H1 (cell line): ENCODE results near the gene SLC66A2. TPM values are rescaled to one million over a fixed set of nuclear protein-coding genes. Genes with fewer than 3 reads are reported as not detected.

Source experiments
- BRCA1 ChIP-seq: IDR thresholded peaks from 2 replicates; pipeline ENCODE4 v1.6.1; 2012; ENCODE audit warnings: low read depth, low read length, improper control_type of control experiment
- CHD2 ChIP-seq: IDR thresholded peaks from 2 replicates; pipeline ENCODE4 v1.6.1; 2012; ENCODE audit warnings: low read length, improper control_type of control experiment
- EGR1 ChIP-seq: IDR thresholded peaks from 2 replicates; pipeline ENCODE4 v1.6.1; 2011; ENCODE audit warnings: low read depth, low read length, borderline replicate concordance
- EZH2 ChIP-seq: fragments of 200-600 bp; sonication (generic); IDR thresholded peaks from 2 replicates; pipeline ENCODE4 v1.7.1; 2012; ENCODE audit warnings: low read depth, mild to moderate bottlenecking, moderate library complexity, low read length, inconsistent platforms; ENCODE audit not compliant: severe bottlenecking
- GABPA ChIP-seq: IDR thresholded peaks from 2 replicates; pipeline ENCODE4 v1.6.1; 2011; ENCODE audit warnings: mild to moderate bottlenecking, low read length, moderate library complexity, borderline replicate concordance; ENCODE audit not compliant: insufficient read depth
- KDM4A ChIP-seq: IDR thresholded peaks from one replicate; pipeline ENCODE4 v1.7.1; 2012; ENCODE audit warnings: low read depth, mild to moderate bottlenecking, moderate library complexity, low read length, inconsistent platforms; ENCODE audit not compliant: severe bottlenecking
- PHF8 ChIP-seq: fragments of 200-600 bp; sonication (generic); conservative IDR thresholded peaks from 2 replicates; pipeline ENCODE4 v1.7.1; 2012; ENCODE audit warnings: low read depth, mild to moderate bottlenecking, inconsistent platforms, low read length, moderate library complexity
- POU5F1 ChIP-seq: IDR thresholded peaks from 2 replicates; pipeline ENCODE4 v1.6.1; 2011; ENCODE audit warnings: low read depth, mild to moderate bottlenecking, low read length, moderate library complexity
- RAD21 ChIP-seq, 2 experiments: IDR thresholded peaks in 1 of 2; conservative IDR thresholded peaks in 1 of 2; 2 replicates each; pipeline ENCODE4 v1.6.1; 2011; ENCODE audit warnings: low read depth in 2 of 2, low read length in 2 of 2, improper control_type of control experiment in 1 of 2, inconsistent platforms in 1 of 2, mild to moderate bottlenecking in 1 of 2, moderate library complexity in 1 of 2
- RFX5 ChIP-seq: IDR thresholded peaks from 2 replicates; pipeline ENCODE4 v1.6.1; 2011; ENCODE audit warnings: low read depth, low read length, improper control_type of control experiment, borderline replicate concordance
- YY1 ChIP-seq: IDR thresholded peaks from 2 replicates; pipeline ENCODE4 v1.6.1; 2011; ENCODE audit warnings: low read depth, mild to moderate bottlenecking, low read length
- polyA plus RNA-seq, 7 experiments: library from polyadenylated mRNA; depleted of rRNA in 3 of 7; stranded (reverse) in 5 of 7; unstranded in 2 of 7; fragments of >200 nt in 5 of 7; fragments of 200-250 nt in 2 of 7; gene quantifications; 1 replicate in 5 of 7; 2 replicates in 1 of 7; 4 replicates in 1 of 7; pipeline versions ENCODE4 v1.2.1 to v1.2.3, GENCODE V29; 2011 to 2013; ENCODE audit warnings: missing spikeins in 2 of 7, mixed read lengths in 2 of 7
- total RNA-seq: library from RNA; stranded (reverse); fragmentation: NEBNext Ultra II Directional; extraction: Animal tissue kit (Norgen Biotek cat#: 25700); gene quantifications from 2 replicates; pipeline ENCODE4 v1.2.1, GENCODE V29; 2021

SLC66A2 gene
- total and polyA plus RNA-seq, 2 of the 8 experiments (the other 6 are each of a cell fraction or from before 2014, with no cell fraction given): 15.0 to 18.9 TPM

- TF ChIP-seq EZH2: peak; percentile 36
- TF ChIP-seq RFX5: no peak
- peak; percentile 24; the same call in 1 of the 2 replicates for TF ChIP-seq PHF8
- TF ChIP-seq BRCA1: no peak
- no peak for TF ChIP-seq POU5F1
- TF ChIP-seq YY1: no peak
- 0 out of 2 replicates have a peak, but pooled peaks have one; percentile 9 for TF ChIP-seq GABPA
- no peak for TF ChIP-seq EGR1
- no peak for TF ChIP-seq CHD2
- TF ChIP-seq RAD21 (IDR thresholded peaks at IDR 0.05 in 1 of 2, conservative IDR thresholded peaks at IDR 0.05 in 1 of 2; ENCODE audit: low read depth in 2 of 2, low read length in 2 of 2): peak; percentile 2 to 31; a peak in 3 of 4 replicates
- peak; percentile 63 for TF ChIP-seq KDM4A
These were observed 13.1 kb upstream of the SLC66A2 start, which contains the start of gene HSBP1L1 (continued) for GRCh38 chr18:79964330-79965118.
